NCI-H524 (cell line): ENCODE data around the gene ANKS1B.
"Not testable (repeated sequence)": the region's sequence is repeated elsewhere in the genome, so short reads cannot be mapped to it uniquely, and the experiment has no call there.

Experiments
- DNase-seq, 2 experiments: peaks; one replicate each; lab custom pipeline; 2025; lab: John Stamatoyannopoulos, UW

Gene ANKS1B

GRCh38 chr12:98763656-98764055 lies 1221.1 kb downstream of the ANKS1B start:
- no peak for DNase-seq

- no peak for DNase-seq
Measured at GRCh38 chr12:98758331-98758730, 1226.4 kb downstream of the ANKS1B start.

- DNase-seq, result no peak
Measured at GRCh38 chr12:98757455-98757854, 1227.3 kb downstream of the ANKS1B start.

- DNase-seq, result not testable (repeated sequence)
Measured at GRCh38 chr12:98755855-98756254, 1228.9 kb downstream of the ANKS1B start.

GRCh38 chr12:98754095-98754494 lies 1230.6 kb downstream of the ANKS1B start:
- no peak for DNase-seq

- no peak for DNase-seq
Measured at GRCh38 chr12:98752726-98753125, 1232.0 kb downstream of the ANKS1B start.

- no peak for DNase-seq
Measured at GRCh38 chr12:98751580-98752115, 1233.1 kb downstream of the ANKS1B start.

- no peak for DNase-seq
Measured at GRCh38 chr12:98750511-98750910, 1234.2 kb downstream of the ANKS1B start.

- no peak for DNase-seq
Measured at GRCh38 chr12:98748463-98748862, 1236.3 kb downstream of the ANKS1B start.

GRCh38 chr12:98745578-98746391 lies 1239.0 kb downstream of the ANKS1B start:
- peak in 1 of 2 experiments; percentile 20 for DNase-seq

GRCh38 chr12:98744680-98745079 lies 1240.1 kb downstream of the ANKS1B start:
- DNase-seq, result no peak

GRCh38 chr12:98743362-98743953 lies 1241.3 kb downstream of the ANKS1B start:
- peak in 1 of 2 experiments; percentile 39 for DNase-seq

GRCh38 chr12:98741556-98742265 lies 1243.0 kb downstream of the ANKS1B start:
- peak; percentile 89 to 95 for DNase-seq

- DNase-seq, result no peak
Measured at GRCh38 chr12:98741196-98741555, 1243.6 kb downstream of the ANKS1B start.

GRCh38 chr12:98740751-98741150 lies 1244.0 kb downstream of the ANKS1B start:
- DNase-seq, result no peak

- DNase-seq, result no peak
Measured at GRCh38 chr12:98738539-98738938, 1246.2 kb downstream of the ANKS1B start.

- no peak for DNase-seq
Measured at GRCh38 chr12:98738002-98738401, 1246.7 kb downstream of the ANKS1B start.

- no peak for DNase-seq
Measured at GRCh38 chr12:98737322-98737712, 1247.4 kb downstream of the ANKS1B start.

GRCh38 chr12:98736352-98737321 lies 1248.1 kb downstream of the ANKS1B start:
- DNase-seq, result peak; percentile 30 to 78

GRCh38 chr12:98735821-98736220 lies 1248.9 kb downstream of the ANKS1B start:
- DNase-seq, result no peak

GRCh38 chr12:98733667-98734350 lies 1250.9 kb downstream of the ANKS1B start:
- no peak for DNase-seq
